DOHH2 (cell line): ENCODE measurements around the gene GUCA1C.

ENCODE experiments used
- CTCF ChIP-seq: fragments of 200-600 bp; sonication (generic); IDR thresholded peaks from one replicate; pipeline ENCODE4 v1.5.1; 2014; ENCODE audit warnings: antibody characterized with exemption, mild to moderate bottlenecking, low read depth, low read length; ENCODE audit not compliant: poor library complexity, severe bottlenecking
- EZH2phosphoT487 ChIP-seq: fragments of 200-600 bp; sonication (generic); IDR thresholded peaks from 2 replicates; pipeline ENCODE4 v1.6.1; 2017; ENCODE audit warnings: borderline replicate concordance, mild to moderate bottlenecking, antibody characterized with exemption, low read length, moderate library complexity, mixed read lengths

GRCh38 chr3:108951820-108952501 lies 1.7 kb downstream of the GUCA1C start:
- TF ChIP-seq CTCF (no peak), EZH2phosphoT487 (no peak)
